HFFc6 (cell line): ENCODE measurements around the gene MFAP5. TPM values are rescaled to one million over a fixed set of nuclear protein-coding genes. Genes with fewer than 3 reads are reported as not detected.
"Not testable (repeated sequence)": the region's sequence is repeated elsewhere in the genome, so short reads cannot be mapped to it uniquely, and the experiment has no call there.

Experiments used
- DNase-seq: peaks from one replicate; pipeline ENCODE4 v3.0.0-alpha.2; 2018
- H3K27ac Mint-ChIP-seq: 2 replicates; pipeline ENCODE4 v1.8.0; 2020; ENCODE audit warnings: mild to moderate bottlenecking, mixed read lengths
- H3K27me3 Mint-ChIP-seq: 2 replicates; pipeline ENCODE4 v1.8.0; 2021; ENCODE audit warnings: mild to moderate bottlenecking, moderate library complexity, mixed read lengths; ENCODE audit not compliant: insufficient read depth
- H3K36me3 Mint-ChIP-seq: 2 replicates; pipeline ENCODE4 v1.8.0; 2021; ENCODE audit warnings: low read depth, mixed read lengths
- H3K4me1 Mint-ChIP-seq: 2 replicates; pipeline ENCODE4 v1.8.0; 2020; ENCODE audit warnings: low read depth, mixed read lengths
- H3K4me3 Mint-ChIP-seq: 2 replicates; pipeline ENCODE4 v1.8.0; 2020; ENCODE audit warnings: mild to moderate bottlenecking, moderate library complexity, mixed read lengths
- H3K9me3 Mint-ChIP-seq: 2 replicates; pipeline ENCODE4 v1.8.0; 2020; ENCODE audit warnings: mild to moderate bottlenecking, mixed read lengths
- CTCF ChIP-seq: fragments of 200-600 bp; sonication (generic); IDR thresholded peaks from 2 replicates; pipeline ENCODE4 v1.5.0; 2021; ENCODE audit warnings: antibody characterized with exemption, mild to moderate bottlenecking
- total RNA-seq, 6 experiments: library from RNA; stranded (reverse); fragmentation: NEBNext Ultra II Directional; extraction: Animal tissue kit (Norgen Biotek cat#: 25700); gene quantifications; 2 replicates in 1 of 6; 3 replicates in 5 of 6; pipeline ENCODE4 v1.2.3, GENCODE V29; 2021

MFAP5 gene
- total RNA-seq, 6 experiments from 2014 or later = 42.1 to 194 (median 167) TPM

DNA sequence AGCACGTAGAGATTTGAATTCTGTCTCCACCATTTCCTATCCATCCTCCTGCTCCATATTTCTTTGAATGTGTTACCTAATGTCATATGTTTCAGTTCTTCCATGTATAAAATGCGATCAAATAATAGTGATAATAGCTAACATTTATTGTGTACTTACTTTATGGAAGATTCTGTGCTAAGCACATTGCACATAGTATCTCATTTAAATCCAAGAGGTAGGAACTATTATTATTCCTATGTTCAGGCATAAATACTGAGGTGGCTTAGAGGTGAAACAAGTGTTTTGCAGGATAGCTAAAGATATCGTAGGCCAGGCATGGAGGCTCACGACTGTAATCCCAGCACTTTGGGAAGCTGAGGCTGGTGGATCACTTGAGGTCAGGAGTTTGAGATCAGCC, 32.5 kb downstream of the MFAP5 start:
- DNase-seq = no peak
- Mint-ChIP-seq H3K36me3 (no peaks in the 10 kb centered on the region), H3K27me3 (0 out of 2 replicates have a peak, but pooled peaks cover 3% of the 10 kb centered on the region), H3K4me3 (no peak overlapping the region), H3K27ac (no peak overlapping the region), H3K9me3 (peaks cover 4% of the 10 kb centered on the region; the same call in 1 of the 2 replicates), H3K4me1 (peaks cover 25% of the 10 kb centered on the region)
- no peak for TF ChIP-seq CTCF

- Mint-ChIP-seq H3K9me3 (peaks cover 4% of the 10 kb centered on the region; the same call in 1 of the 2 replicates), H3K4me3 (peak overlapping the region; percentile 44; the same call in 1 of the 2 replicates), H3K27me3 (0 out of 2 replicates have a peak, but pooled peaks cover 3% of the 10 kb centered on the region), H3K27ac (peak overlapping the region; percentile 22; the same call in 1 of the 2 replicates), H3K4me1 (peaks cover 25% of the 10 kb centered on the region), H3K36me3 (no peaks in the 10 kb centered on the region)
- DNase-seq = no peak
- no peak for TF ChIP-seq CTCF
Measured at GRCh38 chr12:8629486-8630033, 33.1 kb downstream of the MFAP5 start.

GRCh38 chr12:8628731-8629130, 33.9 kb downstream of the MFAP5 start:
- no peak overlapping the region for H3K4me3 Mint-ChIP-seq
- TF ChIP-seq CTCF = no peak
- H3K9me3 Mint-ChIP-seq = no peaks in the 10 kb centered on the region; the same call in 1 of the 2 replicates
- no peaks in the 10 kb centered on the region for H3K36me3 Mint-ChIP-seq
- H3K4me1 Mint-ChIP-seq = peaks cover 25% of the 10 kb centered on the region
- H3K27me3 Mint-ChIP-seq = 0 out of 2 replicates have a peak, but pooled peaks cover under 1% of the 10 kb centered on the region
- DNase-seq = no peak
- H3K27ac Mint-ChIP-seq = peak overlapping the region; percentile 17; the same call in 1 of the 2 replicates

GRCh38 chr12:8624750-8625149, 37.9 kb downstream of the MFAP5 start:
- H3K27ac Mint-ChIP-seq, DNase-seq: not testable (repeated sequence)
- H3K4me1 Mint-ChIP-seq = peaks cover 24% of the 10 kb centered on the region

GRCh38 chr12:8622646-8623045, 40.0 kb downstream of the MFAP5 start:
- no peaks in the 10 kb centered on the region; the same call in 1 of the 2 replicates for H3K36me3 Mint-ChIP-seq
- H3K9me3 Mint-ChIP-seq = 0 out of 2 replicates have a peak, but pooled peaks cover 3% of the 10 kb centered on the region
- TF ChIP-seq CTCF = no peak
- no peak overlapping the region for H3K27ac Mint-ChIP-seq
- no peak overlapping the region for H3K4me3 Mint-ChIP-seq
- DNase-seq = no peak
- peaks cover 24% of the 10 kb centered on the region for H3K4me1 Mint-ChIP-seq
- 0 out of 2 replicates have a peak, but pooled peaks cover 5% of the 10 kb centered on the region for H3K27me3 Mint-ChIP-seq

More at GRCh38 chr12:8624750-8625149, 37.9 kb downstream of the MFAP5 start:
- H3K36me3 Mint-ChIP-seq, H3K27me3 Mint-ChIP-seq, H3K9me3 Mint-ChIP-seq, H3K4me3 Mint-ChIP-seq: not testable (repeated sequence)

DNA sequence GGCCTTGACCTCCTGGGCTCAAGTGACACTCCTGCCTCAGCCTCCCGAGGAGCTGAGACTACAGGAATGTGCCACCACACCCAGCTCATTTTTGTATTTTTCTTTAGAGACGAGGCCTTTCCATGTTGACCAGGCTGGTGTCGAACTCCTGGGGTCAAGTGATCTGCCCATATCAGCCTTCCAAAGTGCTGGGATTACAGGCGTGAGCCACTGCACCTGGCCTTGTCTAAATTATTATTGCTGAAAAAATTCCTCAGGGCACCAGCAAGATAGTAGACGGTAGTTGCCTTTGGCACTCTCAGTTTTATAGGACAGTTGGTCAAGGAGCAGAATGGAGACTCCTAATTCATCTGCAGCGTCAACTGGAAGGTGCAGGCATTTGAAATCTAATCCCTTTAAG, 47.4 kb downstream of the MFAP5 start:
- TF ChIP-seq CTCF = no peak
- Mint-ChIP-seq H3K27me3 (peaks cover 2% of the 10 kb centered on the region), H3K4me1 (peaks cover 32% of the 10 kb centered on the region), H3K27ac (no peak overlapping the region), H3K4me3 (no peak overlapping the region), H3K36me3 (no peaks in the 10 kb centered on the region), H3K9me3 (no peaks in the 10 kb centered on the region; the same call in 1 of the 2 replicates)
- no peak for DNase-seq

DNA sequence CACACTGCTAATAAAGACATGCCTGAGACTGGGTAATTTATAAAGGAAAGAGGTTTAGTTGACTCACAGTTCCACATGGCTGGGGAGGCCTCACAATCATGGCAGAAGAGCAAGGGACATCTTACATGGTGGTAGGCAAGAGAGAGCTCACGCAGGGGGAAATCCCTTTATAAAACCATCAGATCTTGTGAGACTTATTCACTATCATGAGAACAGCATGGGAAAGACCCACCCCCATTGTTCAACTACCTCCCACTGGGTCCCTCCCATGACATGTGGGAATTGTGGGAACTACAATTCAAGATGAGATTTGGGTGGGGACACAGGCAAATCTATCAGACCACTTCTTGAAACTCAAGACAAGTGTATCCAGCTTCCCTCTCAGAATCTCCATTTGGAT, 48.7 kb downstream of the MFAP5 start:
- H3K9me3 Mint-ChIP-seq, H3K36me3 Mint-ChIP-seq, H3K27me3 Mint-ChIP-seq, H3K4me3 Mint-ChIP-seq, DNase-seq, H3K27ac Mint-ChIP-seq: not testable (repeated sequence)
- peaks cover 29% of the 10 kb centered on the region for H3K4me1 Mint-ChIP-seq
